ENCODE measurements around the gene NRAP. TPM values are rescaled to one million over a fixed set of nuclear protein-coding genes. Genes with fewer than 3 reads are reported as not detected.

NRAP gene
- total and polyA plus RNA-seq, 4 donors = 0.02 to 0.04 TPM; not detected in 2

- Histone ChIP-seq H3K9ac (ENCODE audit: insufficient read depth in 1 of 2, low read length in 2 of 2) (no peak overlapping the region), H3K27me3 (ENCODE audit: control insufficient read depth in 3 of 3, insufficient read depth in 3 of 3, low read length in 2 of 3) (peaks cover 0 to 17% (median 6%) of the 10 kb centered on the region in 3 donors), H3K27ac (ENCODE audit: low read depth in 1 of 2, low read length in 1 of 2) (no peak overlapping the region), H3K4me3 (no peak overlapping the region), H3K36me3 (ENCODE audit: control insufficient read depth in 4 of 4, insufficient read depth in 4 of 4, low read length in 4 of 4) (no peaks in the 10 kb centered on the region), H3K9me3 (ENCODE audit: control insufficient read depth in 4 of 4, insufficient read depth in 3 of 4, low read length in 3 of 4) (no peaks in the 10 kb centered on the region), H3K4me1 (ENCODE audit: control insufficient read depth in 5 of 5, insufficient read depth in 5 of 5, low read length in 5 of 5) (no peaks in the 10 kb centered on the region)
- DNase-seq = peak in 2 of 3 donors; percentile 43 to 52
- 13 to 20% methylated on average over 5 of the region's 5 CpGs for WGBS, 2 donors
- no peak for ATAC-seq (ENCODE audit: insufficient read depth, low FRiP score)
- no peak for TF ChIP-seq CTCF (IDR thresholded peaks at IDR 0.05; ENCODE audit: control extremely low read depth, extremely low read depth)
These were observed 47.4 kb downstream of the NRAP start for GRCh38 chr10:113616244-113617074.

GRCh38 chr10:113613977-113614690 is 49.7 kb downstream of the NRAP start:
- 70 to 74% methylated on average over 15 of the region's 15 CpGs for WGBS, 2 donors
- no peak for ATAC-seq (ENCODE audit: insufficient read depth, low FRiP score)
- H3K4me3 ChIP-seq = no peak overlapping the region
- H3K36me3 ChIP-seq (ENCODE audit: control insufficient read depth in 4 of 4, insufficient read depth in 4 of 4, low read length in 4 of 4) = peaks cover 0 to 6% (median 0%) of the 10 kb centered on the region in 4 donors
- H3K9ac ChIP-seq (ENCODE audit: insufficient read depth in 1 of 2, low read length in 2 of 2) = no peak overlapping the region
- H3K27ac ChIP-seq (ENCODE audit: low read depth in 1 of 2, low read length in 1 of 2) = no peak overlapping the region
- no peak for TF ChIP-seq CTCF (IDR thresholded peaks at IDR 0.05; ENCODE audit: control extremely low read depth, extremely low read depth)
- H3K4me1 ChIP-seq (ENCODE audit: control insufficient read depth in 5 of 5, insufficient read depth in 5 of 5, low read length in 5 of 5) = peaks cover 0 to 8% (median 0%) of the 10 kb centered on the region in 5 donors
- DNase-seq = no peak
- H3K9me3 ChIP-seq (ENCODE audit: control insufficient read depth in 4 of 4, insufficient read depth in 3 of 4, low read length in 3 of 4) = no peaks in the 10 kb centered on the region
- H3K27me3 ChIP-seq (ENCODE audit: control insufficient read depth in 3 of 3, insufficient read depth in 3 of 3, low read length in 2 of 3) = peaks cover 0 to 20% (median 13%) of the 10 kb centered on the region in 3 donors

- 83 to 85% methylated on average over 2 of the region's 2 CpGs for WGBS, 2 donors
- no peak for DNase-seq
- Histone ChIP-seq H3K4me3 (no peak overlapping the region), H3K27ac (ENCODE audit: low read depth in 1 of 2, low read length in 1 of 2) (no peak overlapping the region), H3K9ac (ENCODE audit: insufficient read depth in 1 of 2, low read length in 2 of 2) (no peak overlapping the region), H3K27me3 (ENCODE audit: control insufficient read depth in 3 of 3, insufficient read depth in 3 of 3, low read length in 2 of 3) (peaks cover 0 to 22% (median 13%) of the 10 kb centered on the region in 3 donors), H3K4me1 (ENCODE audit: control insufficient read depth in 5 of 5, insufficient read depth in 5 of 5, low read length in 5 of 5) (peaks cover 0 to 8% (median 0%) of the 10 kb centered on the region in 5 donors), H3K9me3 (ENCODE audit: control insufficient read depth in 4 of 4, insufficient read depth in 3 of 4, low read length in 3 of 4) (no peaks in the 10 kb centered on the region), H3K36me3 (ENCODE audit: control insufficient read depth in 4 of 4, insufficient read depth in 4 of 4, low read length in 4 of 4) (peaks cover 0 to 6% (median 0%) of the 10 kb centered on the region in 4 donors)
- TF ChIP-seq CTCF (IDR thresholded peaks at IDR 0.05; ENCODE audit: control extremely low read depth, extremely low read depth) = no peak
- no peak for ATAC-seq (ENCODE audit: insufficient read depth, low FRiP score)
These were observed 50.4 kb downstream of the NRAP start for GRCh38 chr10:113613427-113613826.

Data from lung (tissue), 12 donors.